HCT116 (cell line): ENCODE measurements around the gene OPN4. TPM values are rescaled to one million over a fixed set of nuclear protein-coding genes. Genes with fewer than 3 reads are reported as not detected.

Experiments
- ATAC-seq: fragments of 200-7000 bp; cut with Tn5 transposase; 2 replicates; pipeline ENCODE4 v1.9.1; 2020; ENCODE audit warnings: mild to moderate bottlenecking, moderate library complexity
- BruUV-seq: library from RNA; stranded (reverse); fragments of 400-500 nt; replicated peaks from 2 replicates; lab custom pipeline; 2021; lab: Mats Ljungman, UMichigan
- CTCF ChIA-PET: fragments of 300-600 bp; sonication (Branson Sonifier 250); formaldehyde crosslinking; loops from one replicate; lab custom pipeline; 2021; ENCODE audit warnings: antibody characterized with exemption; lab: Charles Lee
- POLR2A ChIA-PET: fragments of 300-600, 350-600 bp; sonication (Branson Sonifier 250); formaldehyde crosslinking; loops from one replicate; lab custom pipeline; 2021; ENCODE audit warnings: antibody characterized with exemption; lab: Charles Lee
- RAD21 ChIA-PET, 2 experiments: fragments of 300-600 bp; sonication (Branson Sonifier 250); formaldehyde crosslinking; loops; one replicate each; lab custom pipeline; 2023; ENCODE audit warnings: low total read pairs in 2 of 2; ENCODE audit not compliant: uncharacterized antibody in 2 of 2, unreplicated experiment in 2 of 2, low non-redundant PET in 1 of 2; lab: Charles Lee
- DNase-seq: peaks from one replicate; pipeline ENCODE4 v3.0.0-alpha.2; 2010; ENCODE audit warnings: low read depth, low spot score
- H2AFZ ChIP-seq: fragments of 200-600 bp; shearing (Covaris generic), sonication (generic); 2 replicates; pipeline ENCODE4 v1.6.1; 2017; ENCODE audit warnings: low read depth, mixed run types, mixed read lengths, antibody characterized with exemption, low read length; ENCODE audit not compliant: poor library complexity, severe bottlenecking
- H3K27ac ChIP-seq: 2 replicates; pipeline ENCODE4 v1.5.1; 2012; ENCODE audit warnings: low read depth, low read length
- H3K27me3 ChIP-seq: fragments of 200-600 bp; sonication (generic); 2 replicates; pipeline ENCODE4 v1.6.1; 2016; ENCODE audit warnings: mixed run types, low read length, mixed read lengths; ENCODE audit not compliant: insufficient read depth
- H3K36me3 ChIP-seq, 2 experiments: fragments of 200-500 bp in 1 of 2; fragments of 200-600 bp in 1 of 2; sonication (Bioruptor generic) in 1 of 2; sonication (generic) in 1 of 2; 2 replicates each; pipeline versions ENCODE4 v1.5.1 to v1.6.1; 2014 to 2016; ENCODE audit warnings: low read length in 2 of 2, inconsistent platforms in 1 of 2, mixed read lengths in 1 of 2, mixed run types in 1 of 2; ENCODE audit not compliant: insufficient read depth in 2 of 2, control insufficient read depth in 1 of 2
- H3K4me1 ChIP-seq, 2 experiments: fragments of 200-600 bp in 1 of 2; sonication (generic) in 1 of 2; 2 replicates each; pipeline versions ENCODE4 v1.5.1 to v1.6.1; 2012 to 2017; ENCODE audit warnings: low read length in 2 of 2, inconsistent platforms in 1 of 2, mild to moderate bottlenecking in 1 of 2, mixed read lengths in 1 of 2, mixed run types in 1 of 2, moderate library complexity in 1 of 2; ENCODE audit not compliant: insufficient read depth in 2 of 2, control insufficient read depth in 1 of 2
- H3K4me2 ChIP-seq: fragments of 200-600 bp; sonication (generic); 2 replicates; pipeline ENCODE4 v1.6.1; 2017; ENCODE audit warnings: mixed run types, low read length, mixed read lengths
- H3K4me3 ChIP-seq, 2 experiments: fragments of 200-600 bp in 1 of 2; sonication (generic) in 1 of 2; replicated peaks in 1 of 2; 2 replicates each; pipeline ENCODE4 v1.5.1; 2011 to 2016; ENCODE audit warnings: low read length in 2 of 2, control low read depth in 1 of 2, low read depth in 1 of 2, mild to moderate bottlenecking in 1 of 2, mixed read lengths in 1 of 2, mixed run types in 1 of 2
- H3K79me2 ChIP-seq: fragments of 200-600 bp; sonication (generic); 2 replicates; pipeline ENCODE4 v1.6.1; 2017; ENCODE audit warnings: mild to moderate bottlenecking, mixed run types, low read length, moderate library complexity, mixed read lengths; ENCODE audit not compliant: insufficient read depth
- H3K9ac ChIP-seq: fragments of 200-600 bp; sonication (generic); 2 replicates; pipeline ENCODE4 v1.6.1; 2016; ENCODE audit warnings: low read length, mixed read lengths
- H3K9me2 ChIP-seq: fragments of 200-600 bp; sonication (generic), shearing (Covaris generic); 2 replicates; pipeline ENCODE4 v1.6.1; 2017; ENCODE audit warnings: mixed run types, mild to moderate bottlenecking, moderate library complexity; ENCODE audit not compliant: insufficient read depth
- H3K9me3 ChIP-seq, 2 experiments: fragments of 200-500 bp in 1 of 2; fragments of 200-600 bp in 1 of 2; sonication (Bioruptor generic) in 1 of 2; sonication (generic) in 1 of 2; 2 replicates each; pipeline ENCODE4 v1.6.1; 2014 to 2017; ENCODE audit warnings: low read length in 2 of 2, mixed read lengths in 2 of 2, inconsistent platforms in 1 of 2, low read depth in 1 of 2, mild to moderate bottlenecking in 1 of 2, mixed run types in 1 of 2, moderate library complexity in 1 of 2; ENCODE audit not compliant: control insufficient read depth in 1 of 2, insufficient read depth in 1 of 2
- H4K20me1 ChIP-seq: fragments of 200-600 bp; sonication (generic), shearing (Covaris generic); 2 replicates; pipeline ENCODE4 v1.6.1; 2017; ENCODE audit warnings: mixed run types, mild to moderate bottlenecking, moderate library complexity; ENCODE audit not compliant: insufficient read depth
- ATF3 ChIP-seq: IDR thresholded peaks from 2 replicates; pipeline ENCODE4 v1.6.1; 2012
- CBX3 ChIP-seq: IDR thresholded peaks from 2 replicates; pipeline ENCODE4 v1.6.1; 2012; ENCODE audit warnings: low read depth
- CEBPB ChIP-seq: IDR thresholded peaks from 2 replicates; pipeline ENCODE4 v1.6.1; 2012; ENCODE audit warnings: low read depth
- ELF1 ChIP-seq: IDR thresholded peaks from 2 replicates; pipeline ENCODE4 v1.6.1; 2012; ENCODE audit warnings: low read depth, borderline replicate concordance
- EZH2 ChIP-seq: fragments of 200-600 bp; sonication (generic); IDR thresholded peaks from 2 replicates; pipeline ENCODE4 v1.6.1; 2017; ENCODE audit warnings: antibody characterized with exemption, mixed run types
- EZH2phosphoT487 ChIP-seq: fragments of 200-600 bp; IDR thresholded peaks from 2 replicates; pipeline ENCODE4 v1.6.1; 2018; ENCODE audit warnings: antibody characterized with exemption, borderline replicate concordance
- FOSL1 ChIP-seq: IDR thresholded peaks from 2 replicates; pipeline ENCODE4 v1.6.1; 2012; ENCODE audit warnings: low read depth
- MAX ChIP-seq: IDR thresholded peaks from 2 replicates; pipeline ENCODE4 v1.6.1; 2012
- POLR2A ChIP-seq: IDR thresholded peaks from 2 replicates; pipeline ENCODE4 v1.7.0; 2011; ENCODE audit warnings: borderline replicate concordance; ENCODE audit not compliant: insufficient read depth, insufficient read length; ENCODE audit errors: extremely low read depth
- POLR2AphosphoS5 ChIP-seq: IDR thresholded peaks from 2 replicates; pipeline ENCODE4 v1.6.1; 2011; ENCODE audit warnings: mild to moderate bottlenecking, low read depth, low read length, moderate library complexity
- RAD21 ChIP-seq: IDR thresholded peaks from 2 replicates; pipeline ENCODE4 v1.6.1; 2012; ENCODE audit warnings: low read depth, mild to moderate bottlenecking
- SIN3A ChIP-seq: IDR thresholded peaks from 2 replicates; pipeline ENCODE4 v1.6.1; 2012; ENCODE audit warnings: low read depth
- SP1 ChIP-seq: IDR thresholded peaks from 2 replicates; pipeline ENCODE4 v1.6.1; 2012; ENCODE audit warnings: low read depth
- TCF7L2 ChIP-seq: IDR thresholded peaks from 2 replicates; pipeline ENCODE4 v1.7.0; 2011; ENCODE audit warnings: borderline replicate concordance, inconsistent platforms; ENCODE audit not compliant: insufficient read depth, insufficient read length; ENCODE audit errors: extremely low read depth
- ZFX ChIP-seq: fragments of 450-650 bp; IDR thresholded peaks from 2 replicates; pipeline ENCODE4 v1.6.1; 2017
- ZNF274 ChIP-seq: fragments of 200-500 bp; sonication (Bioruptor generic); IDR thresholded peaks from 2 replicates; pipeline ENCODE4 v1.6.1; 2014; ENCODE audit warnings: mild to moderate bottlenecking, low read depth, low read length, inconsistent platforms
- intact Hi-C: fragments of 100-400 bp; cut with micrococcal nuclease; formaldehyde crosslinking; loops from 2 replicates; pipeline ENCODE4 v1.10.0; 2022
- total RNA-seq: library from RNA; stranded (reverse); gene quantifications from one replicate; pipeline ENCODE4 v1.2.1, GENCODE V29; 2021; ENCODE audit not compliant: unreplicated experiment
- TF ChIP-seq, protein P1 (sequence below): IDR thresholded peaks from 2 replicates; pipeline ENCODE4 v1.6.1; 2011; ENCODE audit warnings: mild to moderate bottlenecking, low read length, moderate library complexity; ENCODE audit not compliant: insufficient replicate concordance; ENCODE audit errors: extremely low read depth
- TF ChIP-seq, protein P2 (sequence below), 3 experiments: fragments of 200-600 bp in 1 of 3; sonication (generic) in 1 of 3; IDR thresholded peaks in 2 of 3; conservative IDR thresholded peaks in 1 of 3; 2 replicates each; pipeline ENCODE4 v1.5.1; 2012 to 2017; ENCODE audit warnings: low read depth in 2 of 3, low read length in 2 of 3, antibody characterized with exemption in 1 of 3, borderline replicate concordance in 1 of 3, control low read depth in 1 of 3, mild to moderate bottlenecking in 1 of 3, mixed read lengths in 1 of 3, mixed run types in 1 of 3, moderate library complexity in 1 of 3; ENCODE audit not compliant: insufficient read depth in 1 of 3

OPN4 gene
- total RNA-seq, 1 experiment from 2014 or later, result not detected

DNA sequence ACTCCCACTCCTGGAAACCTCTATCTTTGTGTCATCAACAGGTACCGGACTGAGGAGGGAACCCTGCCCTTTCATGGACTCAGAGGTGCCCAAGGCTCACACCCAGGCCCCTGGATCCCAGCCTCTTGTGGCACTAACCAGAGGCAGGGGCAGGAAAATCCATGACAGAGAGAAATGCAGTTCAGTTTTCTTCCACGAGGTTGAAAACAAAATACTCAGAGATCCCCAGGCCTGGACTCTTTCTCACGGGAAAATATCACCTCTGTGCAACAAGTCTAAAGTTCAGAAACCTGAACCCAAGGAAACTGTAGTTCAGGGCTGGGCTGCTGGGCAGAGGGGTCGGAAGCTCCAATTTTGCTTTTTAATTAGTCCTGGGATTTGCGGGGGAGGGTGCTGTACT is 21.4 kb upstream of the OPN4 start:
- no peaks in the 10 kb centered on the region for H3K9me3 ChIP-seq
- no peak overlapping the region for H3K9ac ChIP-seq
- H3K36me3 ChIP-seq, result no peaks in the 10 kb centered on the region
- TF ChIP-seq ZFX (no peak), ELF1 (no peak), TCF7L2 (no peak), MAX (no peak), ATF3 (no peak), SIN3A (no peak)
- TF ChIP-seq, protein P1, sequence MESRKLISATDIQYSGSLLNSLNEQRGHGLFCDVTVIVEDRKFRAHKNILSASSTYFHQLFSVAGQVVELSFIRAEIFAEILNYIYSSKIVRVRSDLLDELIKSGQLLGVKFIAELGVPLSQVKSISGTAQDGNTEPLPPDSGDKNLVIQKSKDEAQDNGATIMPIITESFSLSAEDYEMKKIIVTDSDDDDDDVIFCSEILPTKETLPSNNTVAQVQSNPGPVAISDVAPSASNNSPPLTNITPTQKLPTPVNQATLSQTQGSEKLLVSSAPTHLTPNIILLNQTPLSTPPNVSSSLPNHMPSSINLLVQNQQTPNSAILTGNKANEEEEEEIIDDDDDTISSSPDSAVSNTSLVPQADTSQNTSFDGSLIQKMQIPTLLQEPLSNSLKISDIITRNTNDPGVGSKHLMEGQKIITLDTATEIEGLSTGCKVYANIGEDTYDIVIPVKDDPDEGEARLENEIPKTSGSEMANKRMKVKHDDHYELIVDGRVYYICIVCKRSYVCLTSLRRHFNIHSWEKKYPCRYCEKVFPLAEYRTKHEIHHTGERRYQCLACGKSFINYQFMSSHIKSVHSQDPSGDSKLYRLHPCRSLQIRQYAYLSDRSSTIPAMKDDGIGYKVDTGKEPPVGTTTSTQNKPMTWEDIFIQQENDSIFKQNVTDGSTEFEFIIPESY, result no peak
- H3K79me2 ChIP-seq, result no peaks in the 10 kb centered on the region
- H3K9me2 ChIP-seq, result no peaks in the 10 kb centered on the region
- H2AFZ ChIP-seq, result no peak overlapping the region
- no peak for ATAC-seq
- intact Hi-C loops, result no loop called here
- H3K4me2 ChIP-seq, result no peak overlapping the region
- peaks cover 0 to 5% of the 10 kb centered on the region in 2 experiments; a peak in 1 of 4 replicates for H3K4me1 ChIP-seq
- 0 out of 2 replicates have a peak, but pooled peaks cover 6% of the 10 kb centered on the region for H3K27me3 ChIP-seq
- H3K4me3 ChIP-seq, result no peak overlapping the region
- ChIA-PET RAD21 (no interaction called here), CTCF (no interaction called here), POLR2A (no interaction called here)
- H4K20me1 ChIP-seq, result no peaks in the 10 kb centered on the region
- no TSS peak for BruUV-seq
- no peak for DNase-seq
- no peak overlapping the region for H3K27ac ChIP-seq

GRCh38 chr10:86635402-86635801 is 18.9 kb upstream of the OPN4 start:
- H3K9me2 ChIP-seq, result no peaks in the 10 kb centered on the region
- ChIA-PET RAD21 (no interaction called here), POLR2A (no interaction called here), CTCF (no interaction called here)
- H3K79me2 ChIP-seq, result no peaks in the 10 kb centered on the region
- no peak overlapping the region for H3K4me2 ChIP-seq
- ATAC-seq (no peak), DNase-seq (no peak)
- intact Hi-C loops, result no loop called here
- no peak overlapping the region for H3K9ac ChIP-seq
- BruUV-seq, result no TSS peak
- H3K9me3 ChIP-seq, result no peaks in the 10 kb centered on the region
- H3K27ac ChIP-seq, result no peak overlapping the region
- H4K20me1 ChIP-seq, result no peaks in the 10 kb centered on the region
- no peak overlapping the region for H3K4me3 ChIP-seq
- H3K27me3 ChIP-seq, result 0 out of 2 replicates have a peak, but pooled peaks cover 6% of the 10 kb centered on the region
- H3K36me3 ChIP-seq, result no peaks in the 10 kb centered on the region
- H2AFZ ChIP-seq, result no peak overlapping the region
- peaks cover 6 to 10% of the 10 kb centered on the region in 2 experiments; a peak in 3 of 4 replicates for H3K4me1 ChIP-seq
- TF ChIP-seq EZH2 (no peak), POLR2A (no peak), ZFX (no peak), SP1 (no peak), RAD21 (no peak), ZNF274 (no peak), CEBPB (no peak), SIN3A (no peak), ELF1 (no peak), CBX3 (no peak), MAX (no peak), POLR2AphosphoS5 (no peak), FOSL1 (no peak), EZH2phosphoT487 (no peak)
- TF ChIP-seq, protein P2, sequence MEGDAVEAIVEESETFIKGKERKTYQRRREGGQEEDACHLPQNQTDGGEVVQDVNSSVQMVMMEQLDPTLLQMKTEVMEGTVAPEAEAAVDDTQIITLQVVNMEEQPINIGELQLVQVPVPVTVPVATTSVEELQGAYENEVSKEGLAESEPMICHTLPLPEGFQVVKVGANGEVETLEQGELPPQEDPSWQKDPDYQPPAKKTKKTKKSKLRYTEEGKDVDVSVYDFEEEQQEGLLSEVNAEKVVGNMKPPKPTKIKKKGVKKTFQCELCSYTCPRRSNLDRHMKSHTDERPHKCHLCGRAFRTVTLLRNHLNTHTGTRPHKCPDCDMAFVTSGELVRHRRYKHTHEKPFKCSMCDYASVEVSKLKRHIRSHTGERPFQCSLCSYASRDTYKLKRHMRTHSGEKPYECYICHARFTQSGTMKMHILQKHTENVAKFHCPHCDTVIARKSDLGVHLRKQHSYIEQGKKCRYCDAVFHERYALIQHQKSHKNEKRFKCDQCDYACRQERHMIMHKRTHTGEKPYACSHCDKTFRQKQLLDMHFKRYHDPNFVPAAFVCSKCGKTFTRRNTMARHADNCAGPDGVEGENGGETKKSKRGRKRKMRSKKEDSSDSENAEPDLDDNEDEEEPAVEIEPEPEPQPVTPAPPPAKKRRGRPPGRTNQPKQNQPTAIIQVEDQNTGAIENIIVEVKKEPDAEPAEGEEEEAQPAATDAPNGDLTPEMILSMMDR (IDR thresholded peaks at IDR 0.05 in 2 of 3, conservative IDR thresholded peaks at IDR 0.05 in 1 of 3; ENCODE audit: borderline replicate concordance in 1 of 3, insufficient read depth in 1 of 3, low read depth in 2 of 3, low read length in 2 of 3), result no peak
